ENCODE data around the gene HADH. TPM values are rescaled to one million over a fixed set of nuclear protein-coding genes. Genes with fewer than 3 reads are reported as not detected.

The HADH gene
- total and polyA plus RNA-seq, 4 donors = 27.5 to 140 (median 94.3) TPM

GRCh38 chr4:107991945-107992630, 2.4 kb downstream of the HADH start:
- H3K36me3 ChIP-seq (ENCODE audit: control insufficient read depth in 4 of 4, insufficient read depth in 3 of 4, low read depth in 1 of 4, low read length in 3 of 4) = no peaks in the 10 kb centered on the region
- no peak overlapping the region for H3K9ac ChIP-seq (ENCODE audit: low read depth in 1 of 2, low read length in 2 of 2)
- H3K4me1 ChIP-seq (ENCODE audit: control insufficient read depth in 4 of 4, insufficient read depth in 4 of 4, low read length in 3 of 4) = peaks cover 3 to 63% (median 39%) of the 10 kb centered on the region in 4 donors
- WGBS = 47% methylated on average over 3 of the region's 3 CpGs
- TF ChIP-seq ZBTB33 (IDR thresholded peaks at IDR 0.05) (no peak), FOXA1 (IDR thresholded peaks at IDR 0.05) (no peak), FOXA2 (IDR thresholded peaks at IDR 0.05) (peak; percentile 6), HNF4G (IDR thresholded peaks at IDR 0.05) (no peak), TAF1 (conservative IDR thresholded peaks at IDR 0.05) (peak; percentile 68), GABPA (IDR thresholded peaks at IDR 0.05 in 1 of 2, conservative IDR thresholded peaks at IDR 0.05 in 1 of 2) (no peak), NR2F2 (IDR thresholded peaks at IDR 0.05) (no peak), RAD21 (IDR thresholded peaks at IDR 0.05) (peak; percentile 16 to 45), REST (IDR thresholded peaks at IDR 0.05) (peak; percentile 40), YY1 (IDR thresholded peaks at IDR 0.05) (peak; percentile 57), MAX (IDR thresholded peaks at IDR 0.05) (peak; percentile 32), SP1 (IDR thresholded peaks at IDR 0.05) (peak; percentile 48), RXRA (IDR thresholded peaks at IDR 0.05) (peak; percentile 41 to 61), ATF3 (IDR thresholded peaks at IDR 0.05) (peak; percentile 46), CTCF (IDR thresholded peaks at IDR 0.05; ENCODE audit: low read depth, low read length, missing input control) (no peak), JUND (IDR thresholded peaks at IDR 0.05) (peak in 1 of 2 donors; percentile 51), EGR1 (IDR thresholded peaks at IDR 0.05; ENCODE audit: low read depth in 2 of 2) (no peak), HNF4A (conservative IDR thresholded peaks at IDR 0.05) (peak; percentile 62 to 72)
- peak overlapping the region in 1 of 3 donors; percentile 12 for H3K4me3 ChIP-seq (ENCODE audit: low read depth in 1 of 3, low read length in 3 of 3)
- no peaks in the 10 kb centered on the region for H3K27me3 ChIP-seq (ENCODE audit: control insufficient read depth in 4 of 4, insufficient read depth in 4 of 4, low read length in 3 of 4)
- H3K27ac ChIP-seq (ENCODE audit: low read depth in 1 of 2, low read length in 2 of 2) = peak overlapping the region; percentile 94 to 99
- DNase-seq (ENCODE audit: low spot score) = no peak
- no peaks in the 10 kb centered on the region for H3K9me3 ChIP-seq (ENCODE audit: control insufficient read depth in 4 of 4, low read length in 3 of 4)

All from liver (tissue), 9 donors.